Ovary (tissue), 9 donors: ENCODE results near the gene EEF2. TPM values are rescaled to one million over a fixed set of nuclear protein-coding genes. Genes with fewer than 3 reads are reported as not detected.

ENCODE experiments used
- DNase-seq, 5 donors: peaks; one replicate each; pipeline ENCODE4 v3.0.0-alpha.2; 2019 to 2020
- H3K27ac ChIP-seq, 2 donors: fragments of 200-600 bp; one replicate each; pipeline versions ENCODE4 v1.5.1 to v1.8.0; 2019 to 2022
- H3K27me3 ChIP-seq: fragments of 200-600 bp; one replicate; pipeline ENCODE4 v1.8.0; 2022
- H3K36me3 ChIP-seq: fragments of 200-600 bp; sonication (generic); one replicate; pipeline ENCODE4 v1.5.1; 2019
- H3K4me1 ChIP-seq: one replicate; pipeline ENCODE4 v1.8.1; 2013; ENCODE audit warnings: mild to moderate bottlenecking, moderate library complexity; ENCODE audit not compliant: insufficient read depth
- H3K4me3 ChIP-seq: fragments of 200-600 bp; sonication (generic); one replicate; pipeline ENCODE4 v1.5.1; 2017
- H3K9me3 ChIP-seq, 2 donors: fragments of 200-600 bp in 1 of 2; sonication (generic) in 1 of 2; one replicate each; pipeline versions ENCODE4 v1.5.1 to v1.8.1; 2013 to 2019; ENCODE audit warnings: mild to moderate bottlenecking in 1 of 2, moderate library complexity in 1 of 2
- CTCF ChIP-seq, 3 donors: fragments of 450-650 bp in 2 of 3; fragments of 200-600 bp in 1 of 3; IDR thresholded peaks; one replicate each; pipeline versions ENCODE4 v1.5.1 to v1.8.0; 2016 to 2022; ENCODE audit warnings: antibody characterized with exemption in 3 of 3, mild to moderate bottlenecking in 1 of 3
- EP300 ChIP-seq: sonication (generic); formaldehyde crosslinking; IDR thresholded peaks from one replicate; pipeline ENCODE4 v1.6.1; 2017; ENCODE audit warnings: antibody characterized with exemption
- POLR2A ChIP-seq: fragments of 450-650 bp; IDR thresholded peaks from one replicate; pipeline ENCODE4 v1.6.1; 2017; ENCODE audit warnings: antibody characterized with exemption, mild to moderate bottlenecking, moderate library complexity
- WGBS, 3 donors: extraction: QIAGEN DNeasy Blood & Tissue Kit in 1 of 3; methylation state at CpG; one replicate each; pipeline versions ENCODE4 v1.1.5 to v1.1.7; 2013 to 2017; 5-methylcytosine and 5-hydroxymethylcytosine counted together
- intact Hi-C, 4 donors: fragments of 100-400 bp; cut with DNase I; formaldehyde crosslinking; loops; one replicate each; pipeline versions ENCODE4 v1.11.0 to v1.15.1; 2022 to 2023
- polyA plus RNA-seq, 2 donors: library from polyadenylated mRNA; stranded (reverse); fragments of 200-250 nt in 1 of 2; fragments of 350-450 nt in 1 of 2; fragmentation: Illumina TruSeq in 1 of 2; extraction: RNeasy Lipid Tissue Mini Kit (QIAGEN cat#74804) in 1 of 2; gene quantifications; one replicate each; pipeline ENCODE4 v1.2.3, GENCODE V29; 2013 to 2014
- total RNA-seq, 7 donors: library from RNA; depleted of rRNA in 2 of 7; stranded (reverse); fragments of >200 nt in 2 of 7; fragmentation: NEBNext Ultra II Directional in 3 of 7; extraction: Animal tissue kit (Norgen Biotek cat#: 25700) in 3 of 7; gene quantifications; one replicate each; pipeline versions ENCODE4 v1.1.0 to v1.2.4, GENCODE V29; 2016 to 2023
- donor health status: DM: no; HTN: no; CAD: no; lungs with moderate emphysema.
- donor health status: DM: no; HTN: no; CAD: no.
- donor health status: Bipolar disorder and iron deficiency.
- donor health status: DM: yes; HTN: yes; CAD: no.
- donor health status: DM: no; HTN: no; CAD: no.
- donor health status: DM: yes; HTN: yes; CAD: no.

EEF2 gene
- total and polyA plus RNA-seq, 9 donors, result 1,491 to 4,634 (median 3,960) TPM

- Histone ChIP-seq H3K36me3 (no peaks in the 10 kb centered on the region), H3K4me1 (no peaks in the 10 kb centered on the region), H3K27me3 (no peaks in the 10 kb centered on the region), H3K9me3 (no peaks in the 10 kb centered on the region), H3K4me3 (no peak overlapping the region), H3K27ac (no peak overlapping the region)
- WGBS, 3 donors, result 77 to 80% (median 79%) methylated on average over 6 of the region's 6 CpGs
- intact Hi-C loops, result no loop called here
- no peak for DNase-seq
- TF ChIP-seq CTCF (IDR thresholded peaks at IDR 0.05), result no peak
- no peak for TF ChIP-seq EP300
Observed at GRCh38 chr19:3995607-3996006, 10.3 kb upstream of the EEF2 start.

- Histone ChIP-seq H3K4me3 (no peak overlapping the region), H3K36me3 (no peaks in the 10 kb centered on the region), H3K27ac (no peak overlapping the region), H3K4me1 (peaks cover 1% of the 10 kb centered on the region), H3K27me3 (no peaks in the 10 kb centered on the region), H3K9me3 (no peaks in the 10 kb centered on the region)
- no peak for TF ChIP-seq EP300
- WGBS, 3 donors, result 76 to 82% (median 80%) methylated on average over 3 of the region's 3 CpGs
- no peak for DNase-seq
- intact Hi-C loops, result no loop called here
Observed at GRCh38 chr19:3990815-3991117, 5.5 kb upstream of the EEF2 start.

- intact Hi-C loops, result loop anchor here in 1 of 4 donors (5.0 to 10.0 kb wide), 3 partner anchors 137 to 217 kb away; partner anchors contain the start of gene MAP2K2
- Histone ChIP-seq H3K36me3 (no peaks in the 10 kb centered on the region), H3K27ac (no peak overlapping the region), H3K4me1 (peaks cover 4% of the 10 kb centered on the region), H3K27me3 (no peaks in the 10 kb centered on the region), H3K9me3 (no peaks in the 10 kb centered on the region), H3K4me3 (no peak overlapping the region)
- DNase-seq, result peak; percentile 84 to 92 (median 88)
- 5 to 8% (median 7%) methylated on average over 30 of the region's 30 CpGs for WGBS, 3 donors
- TF ChIP-seq EP300 (no peak), POLR2A (no peak), CTCF (IDR thresholded peaks at IDR 0.05) (peak; percentile 65 to 88 (median 80))
Observed at GRCh38 chr19:3987619-3988371, 2.5 kb upstream of the EEF2 start.

- 1 to 3% (median 2%) methylated on average over 21 of the region's 21 CpGs for WGBS, 3 donors
- Histone ChIP-seq H3K36me3 (no peaks in the 10 kb centered on the region), H3K9me3 (no peaks in the 10 kb centered on the region), H3K27ac (no peak overlapping the region), H3K27me3 (no peaks in the 10 kb centered on the region), H3K4me1 (peaks cover 4% of the 10 kb centered on the region), H3K4me3 (peak overlapping the region; percentile 84)
- TF ChIP-seq CTCF (IDR thresholded peaks at IDR 0.05), result peak; percentile 22 to 63 (median 60)
- no peak for TF ChIP-seq EP300
- intact Hi-C loops, result loop anchor here in 1 of 4 donors (5.0 to 10.0 kb wide), 3 partner anchors 138 to 218 kb away; partner anchors contain the start of gene MAP2K2
- peak in 2 of 5 donors; percentile 40 for DNase-seq
Observed at GRCh38 chr19:3986260-3987041, 1.2 kb upstream of the EEF2 start.
